H1 (cell line): ENCODE results near the gene MAP3K6. TPM values are rescaled to one million over a fixed set of nuclear protein-coding genes. Genes with fewer than 3 reads are reported as not detected.

Source experiments
- CTCF ChIA-PET: fragments of 300-600 bp; sonication (Branson Sonifier 250); formaldehyde crosslinking; loops from one replicate; lab custom pipeline; 2021; ENCODE audit not compliant: partially characterized antibody; lab: Charles Lee
- POLR2A ChIA-PET: fragments of 300-600 bp; sonication (Branson Sonifier 250); formaldehyde crosslinking; loops from one replicate; lab custom pipeline; 2021; ENCODE audit warnings: inconsistent platforms; ENCODE audit not compliant: partially characterized antibody; lab: Charles Lee
- DNase-seq, 2 experiments: peaks; one replicate each; pipeline versions ENCODE4 v3.0.0 to v3.0.0-alpha.2; 2010 to 2022; ENCODE audit warnings: low spot score in 2 of 2, low read depth in 1 of 2, mixed read lengths in 1 of 2
- FAIRE-seq: peaks from 2 replicates; lab custom pipeline; 2011; peaks lifted over from hg19 to GRCh38; lab: Jason Lieb, UNC
- H2AFZ ChIP-seq: 2 replicates; pipeline ENCODE4 v1.8.1; 2012; ENCODE audit warnings: low read length, inconsistent platforms
- H2AK5ac ChIP-seq: 2 replicates; pipeline ENCODE4 v1.6.1; 2013; ENCODE audit warnings: low read depth, low read length
- H2BK120ac ChIP-seq: replicated peaks from 2 replicates; pipeline ENCODE3; 2013; ENCODE audit warnings: low read depth, low read length, inconsistent platforms
- H2BK12ac ChIP-seq: 2 replicates; pipeline ENCODE4 v1.6.1; 2013; ENCODE audit warnings: low read depth, low read length
- H2BK15ac ChIP-seq: 2 replicates; pipeline ENCODE4 v1.6.1; 2013; ENCODE audit warnings: low read length
- H2BK20ac ChIP-seq: 2 replicates; pipeline ENCODE4 v1.6.1; 2013; ENCODE audit warnings: low read length
- H2BK5ac ChIP-seq: 2 replicates; pipeline ENCODE4 v1.6.1; 2013; ENCODE audit warnings: low read depth, low read length
- H3K14ac ChIP-seq: 2 replicates; pipeline ENCODE4 v1.6.1; 2013; ENCODE audit warnings: inconsistent platforms; ENCODE audit not compliant: insufficient read length
- H3K18ac ChIP-seq: 2 replicates; pipeline ENCODE4 v1.6.1; 2013; ENCODE audit warnings: low read length; ENCODE audit errors: extremely low read depth
- H3K23ac ChIP-seq: 2 replicates; pipeline ENCODE4 v1.6.1; 2013; ENCODE audit warnings: inconsistent platforms; ENCODE audit not compliant: insufficient read length
- H3K23me2 ChIP-seq: 2 replicates; pipeline ENCODE4 v1.6.1; 2013; ENCODE audit warnings: low read depth, low read length
- H3K27ac ChIP-seq: 2 replicates; pipeline ENCODE4 v1.6.1; 2011; ENCODE audit warnings: low read depth, low read length, inconsistent platforms
- H3K27me3 ChIP-seq, 4 experiments: replicated peaks in 1 of 4; 1 replicate in 1 of 4; 2 replicates in 3 of 4; pipeline versions ENCODE4 v1.6.1 to v1.8.1; 2011 to 2013; ENCODE audit warnings: low read length in 3 of 4, mild to moderate bottlenecking in 3 of 4, inconsistent platforms in 2 of 4, mixed read lengths in 2 of 4, moderate library complexity in 1 of 4; ENCODE audit not compliant: control insufficient read depth in 3 of 4, insufficient read depth in 3 of 4; ENCODE audit errors: extremely low read depth in 1 of 4
- H3K36me3 ChIP-seq, 4 experiments: 2 replicates each; pipeline versions ENCODE4 v1.6.1 to v1.8.1; 2011 to 2013; ENCODE audit warnings: mild to moderate bottlenecking in 4 of 4, low read length in 3 of 4, moderate library complexity in 2 of 4, control low read depth in 1 of 4, inconsistent platforms in 1 of 4; ENCODE audit not compliant: insufficient read depth in 4 of 4, control insufficient read depth in 2 of 4
- H3K4ac ChIP-seq: replicated peaks from 2 replicates; pipeline ENCODE3; 2013; ENCODE audit warnings: low read length, low read depth, mixed read lengths, inconsistent platforms; ENCODE audit not compliant: insufficient read length
- H3K4me1 ChIP-seq, 4 experiments: replicated peaks in 1 of 4; 1 replicate in 1 of 4; 2 replicates in 3 of 4; pipeline versions ENCODE4 v1.6.1 to v1.8.1; 2011 to 2013; ENCODE audit warnings: low read length in 3 of 4, inconsistent platforms in 2 of 4, mixed read lengths in 1 of 4; ENCODE audit not compliant: insufficient read depth in 4 of 4, control insufficient read depth in 3 of 4
- H3K4me2 ChIP-seq, 2 experiments: 2 replicates each; pipeline versions ENCODE4 v1.6.1 to v1.8.1; 2011 to 2013; ENCODE audit warnings: low read depth in 2 of 2, low read length in 2 of 2, control low read depth in 1 of 2, inconsistent platforms in 1 of 2, mild to moderate bottlenecking in 1 of 2; ENCODE audit not compliant: insufficient read depth in 1 of 2
- H3K4me3 ChIP-seq, 4 experiments: fragments of 200-600, 300-600 bp in 1 of 4; sonication (generic), shearing (Covaris generic), sonication (Bioruptor Twin) in 1 of 4; 2 replicates each; pipeline versions ENCODE4 v1.5.1 to v1.8.1; 2011 to 2016; ENCODE audit warnings: low read length in 4 of 4, low read depth in 3 of 4, control low read depth in 2 of 4, inconsistent platforms in 2 of 4, mild to moderate bottlenecking in 2 of 4, mixed read lengths in 1 of 4, moderate library complexity in 1 of 4; ENCODE audit not compliant: insufficient read depth in 2 of 4; ENCODE audit errors: extremely low read depth in 1 of 4
- H3K56ac ChIP-seq: replicated peaks from 2 replicates; pipeline ENCODE3; 2013; ENCODE audit warnings: low read depth, mild to moderate bottlenecking, mixed read lengths, low read length, inconsistent platforms; ENCODE audit not compliant: insufficient read length
- H3K79me1 ChIP-seq: 2 replicates; pipeline ENCODE4 v1.6.1; 2013; ENCODE audit warnings: low read depth, low read length, control low read depth
- H3K79me2 ChIP-seq, 2 experiments: 2 replicates each; pipeline versions ENCODE4 v1.6.1 to v1.8.1; 2012 to 2013; ENCODE audit warnings: low read length in 2 of 2, mild to moderate bottlenecking in 2 of 2, inconsistent platforms in 1 of 2; ENCODE audit not compliant: insufficient read depth in 2 of 2, control insufficient read depth in 1 of 2
- H3K9ac ChIP-seq, 4 experiments: replicated peaks in 1 of 4; 1 replicate in 1 of 4; 2 replicates in 3 of 4; pipeline versions ENCODE4 v1.6.1 to v1.8.1; 2011 to 2013; ENCODE audit warnings: low read depth in 3 of 4, low read length in 3 of 4, control low read depth in 2 of 4, mild to moderate bottlenecking in 2 of 4, moderate library complexity in 2 of 4, inconsistent platforms in 1 of 4; ENCODE audit errors: extremely low read depth in 1 of 4
- H3K9me3 ChIP-seq, 2 experiments: 2 replicates each; pipeline versions ENCODE4 v1.6.1 to v1.8.1; 2012 to 2013; ENCODE audit warnings: mild to moderate bottlenecking in 2 of 2, moderate library complexity in 2 of 2, control low read depth in 1 of 2, inconsistent platforms in 1 of 2, low read depth in 1 of 2, low read length in 1 of 2, mixed read lengths in 1 of 2; ENCODE audit not compliant: insufficient read depth in 2 of 2
- H4K20me1 ChIP-seq, 2 experiments: replicated peaks in 1 of 2; 2 replicates each; pipeline versions ENCODE3 to v1.8.1; 2011 to 2013; ENCODE audit warnings: inconsistent platforms in 2 of 2, low read length in 2 of 2, mild to moderate bottlenecking in 1 of 2; ENCODE audit not compliant: insufficient read depth in 2 of 2, control insufficient read depth in 1 of 2
- H4K5ac ChIP-seq: 2 replicates; pipeline ENCODE4 v1.6.1; 2013; ENCODE audit warnings: low read length, low read depth, mixed read lengths, inconsistent platforms; ENCODE audit not compliant: insufficient read length
- H4K8ac ChIP-seq: 2 replicates; pipeline ENCODE4 v1.8.0; 2013; ENCODE audit warnings: mild to moderate bottlenecking, moderate library complexity, low read length, inconsistent platforms; ENCODE audit not compliant: insufficient read depth; ENCODE audit errors: extremely low read depth
- H4K91ac ChIP-seq: replicated peaks from 2 replicates; pipeline ENCODE3; 2013; ENCODE audit warnings: low read length, mixed read lengths, inconsistent platforms; ENCODE audit not compliant: insufficient read length
- BACH1 ChIP-seq: IDR thresholded peaks from 2 replicates; pipeline ENCODE4 v1.6.1; 2012; ENCODE audit warnings: low read length, improper control_type of control experiment
- GABPA ChIP-seq: IDR thresholded peaks from 2 replicates; pipeline ENCODE4 v1.6.1; 2011; ENCODE audit warnings: mild to moderate bottlenecking, low read length, moderate library complexity, borderline replicate concordance; ENCODE audit not compliant: insufficient read depth
- KDM1A ChIP-seq: fragments of 200-600, 300-600 bp; sonication (generic); IDR thresholded peaks from 2 replicates; pipeline ENCODE4 v1.7.1; 2016; ENCODE audit warnings: mild to moderate bottlenecking, low read length, borderline replicate concordance
- NANOG ChIP-seq: IDR thresholded peaks from 2 replicates; pipeline ENCODE4 v1.6.1; 2011; ENCODE audit warnings: low read length, low read depth, mild to moderate bottlenecking, inconsistent platforms; ENCODE audit not compliant: insufficient read depth, poor library complexity, severe bottlenecking
- RAD21 ChIP-seq, 2 experiments: IDR thresholded peaks in 1 of 2; conservative IDR thresholded peaks in 1 of 2; 2 replicates each; pipeline ENCODE4 v1.6.1; 2011; ENCODE audit warnings: low read depth in 2 of 2, low read length in 2 of 2, improper control_type of control experiment in 1 of 2, inconsistent platforms in 1 of 2, mild to moderate bottlenecking in 1 of 2, moderate library complexity in 1 of 2
- RFX5 ChIP-seq: IDR thresholded peaks from 2 replicates; pipeline ENCODE4 v1.6.1; 2011; ENCODE audit warnings: low read depth, low read length, improper control_type of control experiment, borderline replicate concordance
- TAF7 ChIP-seq: optimal IDR thresholded peaks from 2 replicates; pipeline ENCODE3; 2011; ENCODE audit warnings: low read depth, mild to moderate bottlenecking, inconsistent platforms, low read length, moderate library complexity, borderline replicate concordance
- TBP ChIP-seq: IDR thresholded peaks from 2 replicates; pipeline ENCODE4 v1.6.1; 2011; ENCODE audit warnings: low read depth, low read length, improper control_type of control experiment
- ZNF274 ChIP-seq: IDR thresholded peaks from 2 replicates; pipeline ENCODE4 v1.7.0; 2012; ENCODE audit warnings: low read length, borderline replicate concordance; ENCODE audit errors: extremely low read depth
- WGBS, 2 experiments: shearing (Covaris generic) in 1 of 2; methylation state at CpG; one replicate each; pipeline versions ENCODE4 v1.1.6 to v1.1.7; 2013 to 2015; ENCODE audit warnings: low lambda C conversion rate in 2 of 2, mixed read lengths in 2 of 2, inconsistent platforms in 1 of 2, low coverage in 1 of 2, missing lambda C conversion rate in 1 of 2; ENCODE audit not compliant: insufficient replicate concordance in 2 of 2, insufficient coverage in 1 of 2, insufficient read length in 1 of 2; ENCODE audit errors: extremely low coverage in 1 of 2, missing lambda C conversion rate in 1 of 2; 5-methylcytosine and 5-hydroxymethylcytosine counted together
- polyA plus RNA-seq, 7 experiments: library from polyadenylated mRNA; depleted of rRNA in 3 of 7; stranded (reverse) in 5 of 7; unstranded in 2 of 7; fragments of >200 nt in 5 of 7; fragments of 200-250 nt in 2 of 7; gene quantifications; 1 replicate in 5 of 7; 2 replicates in 1 of 7; 4 replicates in 1 of 7; pipeline versions ENCODE4 v1.2.1 to v1.2.3, GENCODE V29; 2011 to 2013; ENCODE audit warnings: missing spikeins in 2 of 7, mixed read lengths in 2 of 7
- total RNA-seq: library from RNA; stranded (reverse); fragmentation: NEBNext Ultra II Directional; extraction: Animal tissue kit (Norgen Biotek cat#: 25700); gene quantifications from 2 replicates; pipeline ENCODE4 v1.2.1, GENCODE V29; 2021
- TF ChIP-seq, protein P1 (sequence below): IDR thresholded peaks from 2 replicates; pipeline ENCODE4 v1.6.1; 2011; ENCODE audit warnings: low read length, improper control_type of control experiment

MAP3K6 gene
- total and polyA plus RNA-seq, 2 of the 8 experiments (the other 6 are each of a cell fraction or from before 2014, with no cell fraction given), result 7.4 to 7.6 TPM

DNA sequence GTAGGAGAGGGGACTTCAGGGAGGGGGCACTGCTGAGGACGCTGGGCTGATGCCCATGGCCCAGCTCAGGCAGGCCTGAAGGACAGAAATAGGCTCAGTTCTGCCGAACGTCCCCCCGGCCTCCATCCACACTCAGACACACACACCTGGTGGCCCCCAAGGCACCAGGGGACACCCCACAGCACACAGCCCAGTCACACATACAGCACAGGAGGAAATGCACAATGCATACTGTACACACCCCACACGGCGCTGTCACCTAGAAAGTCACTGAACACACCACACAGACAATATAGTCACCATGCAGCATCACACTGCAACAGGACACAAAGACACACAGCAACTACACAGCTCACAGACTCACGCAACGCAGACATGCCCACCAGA, 24.4 kb downstream of the MAP3K6 start:
- H2BK12ac ChIP-seq, result peak overlapping the region; percentile 92; the same call in 1 of the 2 replicates
- H3K23ac ChIP-seq, result no peak overlapping the region
- H3K23me2 ChIP-seq, result peaks cover 6% of the 10 kb centered on the region; the same call in 1 of the 2 replicates
- no peak for DNase-seq
- peaks cover 0 to 2% (median 0%) of the 10 kb centered on the region in 4 experiments; a peak in 1 of 7 replicates for H3K27me3 ChIP-seq
- H3K27ac ChIP-seq, result no peak overlapping the region
- H4K5ac ChIP-seq, result peak overlapping the region; percentile 93
- peak overlapping the region; percentile 78 to 94 for H3K4me2 ChIP-seq
- peak overlapping the region; percentile 48 for H4K91ac ChIP-seq
- peak overlapping the region; percentile 57 for H2AK5ac ChIP-seq
- FAIRE-seq, result no peak
- ChIA-PET CTCF (interaction anchor here (0.6 to 17.0 kb wide), 15 partner anchors 8 to 299 kb away, joined by 3 to 321 read pairs (median 5); no protein-coding TSS in a partner anchor), POLR2A (interaction anchor here (0.9 to 4.8 kb wide), 11 partner anchors 8 to 55 kb away, joined by 3 to 50 read pairs (median 6); partner anchors contain the start of gene TMEM222)
- peak overlapping the region; percentile 76; the same call in 1 of the 2 replicates for H2BK5ac ChIP-seq
- peak overlapping the region; percentile 83 for H2BK20ac ChIP-seq
- H3K4me3 ChIP-seq, result peak overlapping the region; percentile 16 to 64 (median 44); a peak in 6 of 8 replicates
- H4K20me1 ChIP-seq, result peaks cover 2 to 9% of the 10 kb centered on the region in 2 experiments
- no peak overlapping the region for H2AFZ ChIP-seq
- no peak for TF ChIP-seq TAF7
- TF ChIP-seq TBP, result no peak
- TF ChIP-seq RAD21 (IDR thresholded peaks at IDR 0.05 in 1 of 2, conservative IDR thresholded peaks at IDR 0.05 in 1 of 2; ENCODE audit: low read depth in 2 of 2, low read length in 2 of 2), result no peak
- TF ChIP-seq ZNF274, result no peak
- no peak for TF ChIP-seq BACH1
- TF ChIP-seq, protein P1, sequence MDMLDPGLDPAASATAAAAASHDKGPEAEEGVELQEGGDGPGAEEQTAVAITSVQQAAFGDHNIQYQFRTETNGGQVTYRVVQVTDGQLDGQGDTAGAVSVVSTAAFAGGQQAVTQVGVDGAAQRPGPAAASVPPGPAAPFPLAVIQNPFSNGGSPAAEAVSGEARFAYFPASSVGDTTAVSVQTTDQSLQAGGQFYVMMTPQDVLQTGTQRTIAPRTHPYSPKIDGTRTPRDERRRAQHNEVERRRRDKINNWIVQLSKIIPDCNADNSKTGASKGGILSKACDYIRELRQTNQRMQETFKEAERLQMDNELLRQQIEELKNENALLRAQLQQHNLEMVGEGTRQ, result no peak
- no peak for TF ChIP-seq GABPA
- no peak for TF ChIP-seq NANOG
- no peak for TF ChIP-seq RFX5
- TF ChIP-seq KDM1A, result no peak
- H3K4ac ChIP-seq, result peak overlapping the region; percentile 91
- H3K56ac ChIP-seq, result no peak overlapping the region
- peak overlapping the region; percentile 51 for H2BK120ac ChIP-seq
- WGBS, 2 experiments, result 86% methylated on average over 8 of the region's 8 CpGs; no CpG with 5 or more reads in 1 of the 2 experiments
- H3K79me1 ChIP-seq, result no peaks in the 10 kb centered on the region
- H3K36me3 ChIP-seq, result 0 out of 8 replicates have a peak, but pooled peaks cover 0 to 3% (median 0%) of the 10 kb centered on the region in 4 experiments
- no peak overlapping the region for H3K14ac ChIP-seq
- H2BK15ac ChIP-seq, result peak overlapping the region; percentile 99
- peak overlapping the region; percentile 96 for H3K18ac ChIP-seq
- peak overlapping the region; percentile 31; the same call in 1 of the 2 replicates for H4K8ac ChIP-seq
- peaks cover 0 to 25% (median 20%) of the 10 kb centered on the region in 4 experiments; a peak in 6 of 7 replicates for H3K4me1 ChIP-seq
- no peaks in the 10 kb centered on the region for H3K9me3 ChIP-seq
- no peaks in the 10 kb centered on the region; a peak in 1 of 4 replicates for H3K79me2 ChIP-seq
- peak overlapping the region in 1 of 4 experiments; percentile 13; a peak in 3 of 7 replicates for H3K9ac ChIP-seq
